NCI-H1417 (cell line): ENCODE measurements around the gene ZFPL1.
A peak's percentile ranks its signal among the peaks of the same experiment; 100 is the strongest.

Experiments used
- DNase-seq, 3 experiments: peaks; one replicate each; lab custom pipeline; 2025; lab: John Stamatoyannopoulos, UW

Gene ZFPL1

GRCh38 chr11:65059959-65060824 lies 23.8 kb upstream of the ZFPL1 start:
- DNase-seq: no peak

GRCh38 chr11:65060913-65061408 lies 23.1 kb upstream of the ZFPL1 start:
- no peak for DNase-seq

DNA sequence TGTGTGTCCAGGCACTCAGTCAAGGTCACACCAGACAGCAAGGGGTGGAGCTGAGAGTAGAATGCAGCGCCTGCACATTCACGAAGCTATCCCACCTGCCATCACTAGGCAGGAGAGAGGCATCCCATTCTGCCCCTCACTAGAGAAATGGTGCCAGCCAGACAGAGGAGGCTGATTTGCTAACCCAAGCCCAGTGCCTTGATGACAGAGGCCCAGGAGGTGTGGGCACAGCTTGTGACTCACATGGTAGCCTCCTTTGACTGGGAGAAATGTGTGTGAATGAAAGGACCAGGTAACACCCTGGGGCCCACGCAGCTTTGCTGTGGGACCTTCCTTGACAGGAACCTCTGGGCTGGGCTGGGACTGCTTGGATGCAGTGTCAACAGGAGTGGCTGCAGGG lies 20.5 kb upstream of the ZFPL1 start:
- no peak for DNase-seq

DNA sequence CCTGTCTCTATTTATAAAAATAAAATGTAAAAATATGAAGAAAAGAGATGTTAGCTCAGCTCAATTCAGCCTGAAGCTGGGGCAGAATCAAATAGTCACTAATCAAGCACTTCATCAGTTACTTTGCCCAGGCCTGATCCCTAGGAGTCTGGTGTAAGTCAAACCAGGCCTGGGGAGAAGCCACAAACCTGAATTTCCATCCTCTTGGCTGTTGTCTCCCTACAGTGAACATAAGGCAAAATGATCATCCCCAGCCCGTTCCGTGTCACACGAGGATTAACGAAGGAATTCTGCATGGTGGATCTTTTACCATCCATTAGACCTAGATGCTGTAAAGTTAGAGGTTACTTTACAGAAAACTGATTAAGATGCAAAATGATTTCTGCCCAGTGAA lies 19.2 kb upstream of the ZFPL1 start:
- no peak for DNase-seq

DNA sequence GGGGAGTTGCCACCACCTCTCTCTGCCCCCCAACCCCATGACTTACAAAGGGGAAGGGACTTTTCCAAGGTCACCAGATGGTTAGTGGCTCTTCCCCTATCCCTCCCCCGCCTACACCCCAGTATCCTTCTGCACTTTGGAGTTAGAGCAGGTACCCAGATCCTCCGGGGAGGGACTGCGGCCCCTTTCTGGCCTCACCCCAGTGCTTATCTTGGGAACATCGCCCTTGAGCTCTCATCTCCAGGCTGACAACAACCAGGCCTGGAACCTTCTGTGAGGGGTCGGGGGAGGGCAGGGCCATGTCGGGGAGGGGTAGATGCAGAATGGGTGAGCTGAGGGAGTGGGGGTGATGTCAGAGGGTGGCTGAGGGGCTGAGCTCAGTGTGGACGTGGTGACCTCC lies 18.2 kb upstream of the ZFPL1 start:
- no peak for DNase-seq

- peak in 1 of 3 experiments; percentile 37 for DNase-seq
Observed at GRCh38 chr11:65066315-65066714, 17.7 kb upstream of the ZFPL1 start.

DNA sequence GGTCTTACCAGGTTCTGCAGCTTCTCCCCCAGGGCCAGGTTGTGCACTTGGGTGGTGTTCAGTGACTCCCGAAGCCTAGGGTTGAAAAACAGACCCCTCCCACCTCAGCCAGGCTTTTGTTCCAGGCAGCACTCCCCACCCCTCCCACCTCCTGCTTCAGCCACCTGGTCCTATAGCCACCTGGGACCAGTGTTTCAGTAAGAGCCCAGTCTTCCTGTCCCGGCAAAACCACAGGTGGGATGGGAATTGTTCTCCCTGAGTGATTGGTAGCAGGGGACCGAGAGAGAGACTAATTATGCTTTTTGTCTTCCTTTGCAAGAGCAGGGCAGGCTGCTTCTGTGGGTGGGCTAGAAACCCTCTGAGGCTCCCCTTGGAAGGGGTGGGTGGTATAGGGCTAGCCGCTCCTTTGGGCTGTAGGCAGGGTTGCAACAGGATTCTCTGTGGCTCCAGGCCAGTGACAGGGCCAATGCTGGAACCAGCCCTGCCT lies 17.2 kb upstream of the ZFPL1 start:
- DNase-seq: peak; percentile 67 to 93 (median 77)

GRCh38 chr11:65067446-65067845 lies 16.6 kb upstream of the ZFPL1 start:
- DNase-seq: no peak

- DNase-seq: no peak
Observed at GRCh38 chr11:65069217-65069616, 14.8 kb upstream of the ZFPL1 start.

- DNase-seq: no peak
Observed at GRCh38 chr11:65071907-65072630, 12.0 kb upstream of the ZFPL1 start.

GRCh38 chr11:65072631-65072966 lies 11.4 kb upstream of the ZFPL1 start:
- no peak for DNase-seq

DNA sequence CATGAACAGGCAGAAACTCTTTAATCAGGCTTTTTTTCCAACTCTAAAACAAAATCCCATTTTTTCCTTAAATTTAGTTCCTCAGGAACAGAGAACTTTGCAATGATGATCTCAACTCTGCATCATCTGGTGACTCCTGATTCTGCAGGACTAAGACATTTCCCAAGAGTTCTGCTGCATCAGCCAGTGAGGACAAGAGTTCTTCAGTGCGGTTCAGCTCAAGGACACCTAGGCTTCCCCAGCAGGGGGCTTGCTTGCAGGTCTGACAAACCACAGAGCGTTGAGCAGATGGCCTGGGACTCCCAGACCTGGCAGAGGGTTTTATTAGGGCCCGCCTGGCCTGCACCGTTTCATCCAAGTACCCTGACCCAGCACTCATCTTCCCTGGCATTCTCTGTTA lies 6.6 kb upstream of the ZFPL1 start:
- DNase-seq: no peak

GRCh38 chr11:65078151-65078550 lies 5.9 kb upstream of the ZFPL1 start:
- peak; percentile 7 to 59 (median 21) for DNase-seq

DNA sequence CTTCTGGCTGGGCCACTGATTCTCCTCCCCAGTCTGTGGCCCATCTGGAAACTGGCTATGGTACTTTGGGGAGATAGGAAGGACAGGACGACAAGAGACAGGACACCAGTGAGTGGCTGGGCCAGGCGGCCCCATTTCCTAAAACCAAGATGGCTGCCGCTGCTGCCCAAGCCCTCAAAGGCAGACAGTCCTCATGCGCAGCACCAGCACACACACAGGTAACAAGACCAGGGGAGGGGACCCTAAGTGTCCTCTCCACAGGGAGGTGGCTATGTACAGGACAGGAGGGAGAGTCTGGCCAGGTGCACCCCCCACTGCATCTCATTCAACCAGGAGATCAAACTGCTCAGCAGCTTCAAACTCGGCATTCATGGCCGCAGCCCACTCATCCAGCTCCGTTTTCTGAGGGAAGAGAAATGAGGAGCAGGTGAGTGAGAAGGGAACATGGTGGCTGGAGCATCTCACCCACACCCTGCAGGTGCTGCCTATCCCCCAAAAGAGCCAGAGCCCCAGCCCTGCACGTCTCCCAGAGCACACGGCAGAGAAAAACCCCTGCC lies 5.2 kb upstream of the ZFPL1 start:
- no peak for DNase-seq

- DNase-seq: peak in 1 of 3 experiments; percentile 55
Observed at GRCh38 chr11:65083134-65083833, 738 bp upstream of the ZFPL1 start.

DNA sequence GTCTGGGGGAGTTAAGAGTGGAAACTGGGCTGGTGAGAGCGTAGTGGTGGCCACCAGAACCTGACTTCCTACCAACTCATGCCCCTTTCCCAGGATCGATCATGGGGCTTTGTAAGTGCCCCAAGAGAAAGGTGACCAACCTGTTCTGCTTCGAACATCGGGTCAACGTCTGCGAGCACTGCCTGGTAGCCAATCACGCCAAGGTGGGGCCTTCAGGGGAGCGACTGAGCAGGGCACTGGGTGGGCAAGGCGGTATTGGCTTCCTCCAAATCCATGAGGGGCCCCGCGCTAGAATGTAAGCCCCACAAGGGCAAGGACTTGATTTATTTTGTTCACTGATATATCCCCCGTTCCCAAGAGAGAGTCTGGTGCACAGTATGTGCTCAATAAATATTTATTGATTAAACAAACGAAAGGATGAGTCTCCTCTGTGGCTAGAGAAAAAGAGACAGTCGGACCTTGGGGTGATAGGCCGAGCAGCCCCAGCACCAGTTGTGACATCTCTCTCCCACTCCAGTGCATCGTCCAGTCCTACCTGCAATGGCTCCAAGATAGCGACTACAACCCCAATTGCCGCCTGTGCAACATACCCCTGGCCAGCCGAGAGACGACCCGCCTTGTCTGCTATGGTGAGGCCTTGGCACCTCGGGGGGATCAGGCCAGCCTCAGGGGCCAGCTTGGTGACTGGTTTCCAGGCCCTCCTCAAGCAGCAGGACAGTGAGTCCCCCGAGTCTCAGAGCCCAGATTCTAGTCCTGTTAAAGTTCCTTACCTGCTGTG lies 765 bp downstream of the ZFPL1 start:
- peak in 1 of 3 experiments; percentile 40 for DNase-seq

DNA sequence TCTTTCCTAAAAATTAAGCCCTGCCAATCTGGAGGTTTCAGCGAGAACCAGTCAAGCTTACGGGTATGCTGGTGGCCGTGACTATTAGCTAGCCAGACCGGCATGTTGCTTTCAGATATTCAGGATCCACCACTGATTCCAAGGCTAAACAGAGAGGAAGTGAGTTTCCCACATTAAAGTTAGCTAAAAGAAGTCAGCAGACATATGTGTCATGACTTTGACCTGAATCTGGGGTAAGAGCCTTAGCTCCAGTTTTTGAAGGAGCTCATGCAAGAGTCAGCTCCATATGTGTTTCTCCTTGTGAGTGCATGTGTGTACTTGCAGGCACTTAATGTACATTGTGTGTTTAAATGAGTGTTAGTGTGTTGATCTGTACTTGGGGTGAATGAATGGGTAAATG lies 1.4 kb downstream of the ZFPL1 start:
- no peak for DNase-seq

DNA sequence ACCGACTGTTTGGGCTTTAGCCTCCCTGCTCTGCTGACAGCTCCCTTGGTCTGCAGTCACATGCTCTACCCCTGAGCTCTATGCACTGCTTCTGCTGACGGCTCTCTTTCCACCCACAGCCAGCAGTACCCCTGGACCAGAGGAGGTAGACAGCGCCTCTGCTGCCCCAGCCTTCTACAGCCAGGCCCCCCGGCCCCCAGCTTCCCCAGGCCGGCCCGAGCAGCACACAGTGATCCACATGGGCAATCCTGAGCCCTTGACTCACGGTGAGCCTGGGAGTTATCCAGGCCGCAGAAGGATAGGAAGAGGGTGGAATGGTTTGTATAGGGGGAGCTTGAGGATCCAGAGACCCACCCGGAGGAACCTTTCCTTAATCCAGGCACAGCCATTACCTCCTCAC lies 2.8 kb downstream of the ZFPL1 start:
- no peak for DNase-seq

DNA sequence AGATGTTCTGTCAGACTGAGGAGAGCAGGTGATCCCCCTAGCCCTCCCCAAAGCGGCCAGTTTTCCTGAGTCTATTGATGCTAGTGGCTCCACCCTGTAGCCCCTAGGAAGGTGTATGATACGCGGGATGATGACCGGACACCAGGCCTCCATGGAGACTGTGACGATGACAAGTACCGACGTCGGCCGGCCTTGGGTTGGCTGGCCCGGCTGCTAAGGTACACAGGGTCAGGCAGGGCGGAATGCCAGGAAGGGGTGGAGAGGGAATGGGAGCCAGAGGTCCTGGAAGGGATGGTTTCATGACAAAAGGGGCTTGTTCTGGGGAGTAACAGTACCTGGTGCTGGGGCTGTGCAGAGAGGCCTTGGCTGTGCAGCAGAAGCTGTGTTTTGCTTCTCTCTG lies 3.2 kb downstream of the ZFPL1 start:
- no peak for DNase-seq

- DNase-seq: no peak
Observed at GRCh38 chr11:65087827-65088226, 3.8 kb downstream of the ZFPL1 start.

GRCh38 chr11:65089621-65090020 lies 5.6 kb downstream of the ZFPL1 start:
- DNase-seq: no peak
